Fibroblast of skin of right quadriceps (primary cell): Measurements from ENCODE around the gene TMEM119.
A peak's percentile ranks its signal among the peaks of the same experiment; 100 is the strongest.
"Not testable (repeated sequence)": the region's sequence is repeated elsewhere in the genome, so short reads cannot be mapped to it uniquely, and the experiment has no call there.

Experiments used
- DNase-seq: peaks from one replicate; pipeline ENCODE4 v3.0.0-alpha.2; 2013

TMEM119 gene

GRCh38 chr12:108562348-108563135 lies 35.3 kb downstream of the TMEM119 start, which contains the start of gene ISCU:
Gene ISCU, plus strand, starts transcription at chr12:108562596. Its CDS starts 27 bp downstream, at chr12:108562623.
- peak; percentile 97 for DNase-seq

GRCh38 chr12:108561852-108562347 lies 36.0 kb downstream of the TMEM119 start:
- DNase-seq = no peak

- DNase-seq = peak; percentile 89
Observed at GRCh38 chr12:108560752-108561719, 36.8 kb downstream of the TMEM119 start, which contains the start of gene SART3. Gene SART3, minus strand, starts transcription at chr12:108561173. Its CDS starts 19 bp downstream, at chr12:108561154.

- peak; percentile 46 for DNase-seq
Observed at GRCh38 chr12:108560321-108560721, 37.6 kb downstream of the TMEM119 start.

GRCh38 chr12:108559748-108560147 lies 38.1 kb downstream of the TMEM119 start:
- DNase-seq = no peak

DNA sequence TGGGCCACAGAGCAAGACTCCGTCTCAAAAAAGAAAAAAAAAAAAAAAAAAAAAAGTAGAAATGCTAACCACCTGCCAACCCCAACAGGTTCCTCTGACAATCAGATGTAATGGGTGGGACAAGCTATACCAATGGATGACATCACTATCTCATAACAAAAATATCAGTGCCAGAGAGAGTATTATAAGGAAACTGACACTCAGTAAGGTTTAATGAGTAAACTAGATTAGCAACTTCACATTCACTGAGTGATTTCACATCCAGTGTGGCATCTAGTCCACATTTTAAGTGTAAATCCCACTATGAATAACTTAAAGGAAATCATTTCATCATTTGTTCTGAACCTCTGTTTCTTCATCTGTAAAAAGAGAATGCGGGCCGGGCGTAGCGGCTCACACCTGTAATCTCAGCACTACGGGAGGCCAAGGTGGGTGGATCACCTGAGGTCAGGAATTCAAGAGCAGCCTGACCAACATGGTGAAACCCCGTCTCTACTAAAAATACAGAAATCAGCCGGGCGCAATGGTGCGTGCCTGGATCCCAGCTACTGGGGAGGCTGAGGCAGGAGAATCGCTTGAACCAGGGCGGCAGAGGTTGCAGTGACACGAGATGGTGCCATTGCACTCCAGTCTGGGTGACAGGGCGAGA lies 38.8 kb downstream of the TMEM119 start:
- no peak for DNase-seq

DNA sequence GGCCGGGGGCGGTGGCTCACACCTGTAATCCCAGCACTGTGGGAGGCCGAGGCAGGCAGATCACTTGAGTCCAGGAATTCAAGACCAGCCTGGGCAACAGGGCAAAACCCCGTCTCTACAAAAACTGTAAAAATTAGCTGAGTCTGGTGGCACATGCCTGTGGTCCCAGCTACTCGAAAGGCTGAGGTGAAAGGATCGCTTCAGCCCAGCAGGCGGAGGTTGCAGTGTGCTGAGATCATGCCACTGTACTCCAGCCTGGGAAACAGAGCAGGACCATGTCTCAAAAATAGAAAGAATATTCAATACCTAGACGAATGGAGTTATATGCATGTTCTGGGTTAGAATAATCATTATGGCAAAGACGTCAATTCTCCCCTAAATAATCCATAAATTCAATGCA lies 42.5 kb downstream of the TMEM119 start:
- DNase-seq = not testable (repeated sequence)

DNA sequence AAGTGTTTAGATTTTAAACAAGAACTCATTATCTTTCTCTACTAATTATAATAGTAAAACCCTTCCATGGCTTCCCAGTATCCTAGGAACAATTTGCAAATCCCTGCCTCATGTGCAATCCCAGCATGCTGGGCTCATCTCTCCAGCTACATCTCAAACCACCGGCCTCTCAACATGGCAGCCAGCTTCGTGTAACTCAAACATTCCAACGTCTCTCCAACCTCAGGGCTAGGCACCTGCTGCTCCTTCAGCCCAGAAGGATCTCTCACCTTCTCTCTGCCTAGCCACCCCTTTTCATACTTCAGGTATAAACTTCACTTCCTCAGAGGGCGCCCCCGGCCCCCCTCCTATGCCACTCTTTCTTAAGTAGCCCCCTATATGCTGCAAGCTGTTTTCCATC lies 44.1 kb downstream of the TMEM119 start:
- no peak for DNase-seq

- DNase-seq = peak; percentile 79
Observed at GRCh38 chr12:108551535-108551934, 46.3 kb downstream of the TMEM119 start.

GRCh38 chr12:108548954-108549521 lies 48.8 kb downstream of the TMEM119 start:
- no peak for DNase-seq

- DNase-seq = no peak
Observed at GRCh38 chr12:108547686-108548085, 50.2 kb downstream of the TMEM119 start.

- peak; percentile 65 for DNase-seq
Observed at GRCh38 chr12:108543652-108544051, 54.2 kb downstream of the TMEM119 start.

GRCh38 chr12:108542320-108542719 lies 55.6 kb downstream of the TMEM119 start:
- DNase-seq = peak; percentile 57
